ENCODE data around the gene CDK11B.

- TF ChIP-seq EZH2 (IDR thresholded peaks at IDR 0.05; ENCODE audit: borderline replicate concordance, insufficient read depth, low read depth, low read length, poor library complexity, severe bottlenecking) (no peak), CTCF (IDR thresholded peaks at IDR 0.05) (no peak)
Observed at GRCh38 chr1:1617516-1617915, 41.3 kb downstream of the CDK11B start.

All from B cell (primary cell).